Hair follicle dermal papilla cell (primary cell): ENCODE results near the gene LPCAT3. TPM values are rescaled to one million over a fixed set of nuclear protein-coding genes. Genes with fewer than 3 reads are reported as not detected.

Experiments
- small RNA-seq: library from RNA; depleted of rRNA; stranded (forward); fragments of <200 nt; gene quantifications from one replicate; pipeline ENCODE3, GENCODE V24; 2012
- total RNA-seq: library from RNA; depleted of rRNA; stranded (reverse); fragments of >200 nt; gene quantifications from 2 replicates; pipeline ENCODE4 v1.2.3, GENCODE V29; 2012

LPCAT3 gene, protein sequence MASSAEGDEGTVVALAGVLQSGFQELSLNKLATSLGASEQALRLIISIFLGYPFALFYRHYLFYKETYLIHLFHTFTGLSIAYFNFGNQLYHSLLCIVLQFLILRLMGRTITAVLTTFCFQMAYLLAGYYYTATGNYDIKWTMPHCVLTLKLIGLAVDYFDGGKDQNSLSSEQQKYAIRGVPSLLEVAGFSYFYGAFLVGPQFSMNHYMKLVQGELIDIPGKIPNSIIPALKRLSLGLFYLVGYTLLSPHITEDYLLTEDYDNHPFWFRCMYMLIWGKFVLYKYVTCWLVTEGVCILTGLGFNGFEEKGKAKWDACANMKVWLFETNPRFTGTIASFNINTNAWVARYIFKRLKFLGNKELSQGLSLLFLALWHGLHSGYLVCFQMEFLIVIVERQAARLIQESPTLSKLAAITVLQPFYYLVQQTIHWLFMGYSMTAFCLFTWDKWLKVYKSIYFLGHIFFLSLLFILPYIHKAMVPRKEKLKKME
- 29.2 and 33.6 TPM in 2 replicates for total RNA-seq

GRCh38 chr12:7018350-7019042 is at the start of gene LPCAT3:
LPCAT3 (minus strand) TSS chr12:7018476; CDS start chr12:7018424, 52 bp downstream.

DNA sequence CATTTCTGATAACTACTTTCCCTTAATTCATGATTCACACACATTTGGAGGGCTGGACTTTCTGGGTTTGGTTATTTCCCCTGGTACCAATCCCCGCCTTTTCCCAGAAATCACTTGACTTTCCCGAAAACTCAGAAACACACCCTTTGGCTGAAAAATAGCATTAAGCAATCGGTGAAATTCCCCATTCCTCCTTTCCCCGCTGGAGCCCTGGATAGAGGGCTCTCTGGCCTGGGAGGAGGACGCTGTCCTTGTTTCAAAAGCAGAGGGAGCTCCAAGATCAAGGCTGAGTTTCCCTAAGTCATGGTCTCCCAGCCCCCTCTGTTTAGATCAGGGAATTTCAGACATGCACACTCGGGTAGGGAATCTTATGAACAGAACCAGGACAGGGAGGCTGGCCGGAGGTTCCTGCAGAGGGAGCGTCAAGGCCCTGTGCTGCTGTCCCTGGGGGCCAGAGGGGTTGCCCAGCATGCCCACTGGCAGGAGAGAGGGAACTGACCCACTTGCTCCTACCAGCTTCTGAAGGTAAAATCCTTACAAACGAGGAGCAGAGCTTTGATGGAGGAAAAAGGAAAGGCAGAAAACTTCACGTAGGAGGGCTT is 42.2 kb upstream of the LPCAT3 start, which contains the start of gene C1S:
TSS of gene C1S (plus strand) at position 366 of the 602 bp plus-strand sequence. CDS start 1,195 bp downstream, outside the sequence.

GRCh38 chr12:6950811-6951540 is 67.3 kb downstream of the LPCAT3 start, which contains the start of gene PTPN6:
PTPN6 (plus strand) TSS chr12:6951356; CDS start chr12:6951513, 157 bp downstream.

GRCh38 chr12:6943722-6944380 is 74.4 kb downstream of the LPCAT3 start, which contains the start of the genes C12orf57 and RNU7-1:
C12orf57 (plus strand) TSS chr12:6944022; CDS start chr12:6944122, 100 bp downstream.
RNU7-1 (plus strand) TSS chr12:6943816.

GRCh38 chr12:6927379-6928021 is 90.8 kb downstream of the LPCAT3 start, which contains the start of gene ATN1:
ATN1 (plus strand) TSS chr12:6927959; CDS start chr12:6934002, 6,043 bp downstream.

Small RNA genes within 50 kb of the gene (small RNA-seq; reads per million reads assigned to genes)
- not detected for gene AC006512.1
- gene MIR141, result 5.9 reads per million, percentile 82 among the genes with 10 or more reads in this experiment
- gene MIR200C, result 22.0 reads per million, percentile 95 among the genes with 10 or more reads in this experiment
- not detected for gene RNU7-1
- 10.2 reads per million, percentile 91 among the genes with 10 or more reads in this experiment for gene SCARNA12

Other genes starting within 250 kb of the LPCAT3 start
- 0.16 and 0.61 TPM in 2 replicates for gene LAG3, start 246.0 kb downstream of the LPCAT3 start, total RNA-seq
- 1.7 and 3.2 TPM in 2 replicates for gene CD4, start 228.9 kb downstream of the LPCAT3 start, total RNA-seq
- gene GPR162, start 196.7 kb downstream of the LPCAT3 start, total RNA-seq, result 4.6 and 7.3 TPM in 2 replicates
- 72.1 and 81.9 TPM in 2 replicates for gene P3H3, start 190.1 kb downstream of the LPCAT3 start, total RNA-seq
- 1.9 and 5.8 TPM in 2 replicates for gene GNB3, start 177.6 kb downstream of the LPCAT3 start, total RNA-seq
- 1.5 and 3.3 TPM in 2 replicates for gene CDCA3, start 167.2 kb downstream of the LPCAT3 start, total RNA-seq
- 87.1 and 94.1 TPM in 2 replicates for gene USP5, start 166.3 kb downstream of the LPCAT3 start, total RNA-seq
- gene TPI1, start 150.9 kb downstream of the LPCAT3 start, total RNA-seq, result 504 and 543 TPM in 2 replicates
- gene SPSB2, start 145.2 kb downstream of the LPCAT3 start, total RNA-seq, result 10.4 and 11.8 TPM in 2 replicates
- gene LRRC23, start 113.7 kb downstream of the LPCAT3 start, total RNA-seq, result 6.9 and 8.9 TPM in 2 replicates
- gene ENO2, start 103.9 kb downstream of the LPCAT3 start, total RNA-seq, result 8.0 and 11.4 TPM in 2 replicates
- 19.8 TPM in 2 replicates for gene ATN1, start 90.5 kb downstream of the LPCAT3 start, total RNA-seq
- gene RNU7-1, start 74.7 kb downstream of the LPCAT3 start, total RNA-seq, result not detected in 2 replicates
- gene C12orf57, start 74.5 kb downstream of the LPCAT3 start, total RNA-seq, result 65.3 and 67.2 TPM in 2 replicates
- gene PTPN6, start 67.1 kb downstream of the LPCAT3 start, total RNA-seq, result 0.61 and 0.65 TPM in 2 replicates
- 167 and 182 TPM in 2 replicates for gene PHB2, start 47.8 kb downstream of the LPCAT3 start, total RNA-seq
- gene EMG1, start 47.6 kb downstream of the LPCAT3 start, total RNA-seq, result 21.4 and 22.2 TPM in 2 replicates
- 222 and 306 TPM in 2 replicates for gene C1S, start 42.2 kb upstream of the LPCAT3 start, total RNA-seq
- 363 and 481 TPM in 2 replicates for gene C1R, start 74.0 kb upstream of the LPCAT3 start, total RNA-seq
- gene C1RL, start 90.7 kb upstream of the LPCAT3 start, total RNA-seq, result 77.5 and 91.4 TPM in 2 replicates
- not detected in 2 replicates for gene RBP5, start 110.4 kb upstream of the LPCAT3 start, total RNA-seq
- 7.7 and 13.3 TPM in 2 replicates for gene CLSTN3, start 111.9 kb upstream of the LPCAT3 start, total RNA-seq
- 39.6 and 40.4 TPM in 2 replicates for gene PEX5, start 171.2 kb upstream of the LPCAT3 start, total RNA-seq